Measurements from ENCODE around the gene SHB.

SHB gene

GRCh38 chr9:37927601-37928551 is 141.2 kb downstream of the SHB start:
- peaks cover 7% of the 10 kb centered on the region for H3K4me1 ChIP-seq (ENCODE audit: control insufficient read depth, insufficient read depth, low read length)
- H3K4me3 ChIP-seq (ENCODE audit: low read depth, low read length): no peak overlapping the region
- peaks cover 8% of the 10 kb centered on the region for H3K36me3 ChIP-seq (ENCODE audit: control insufficient read depth, insufficient read depth, low read length)
- H3K27me3 ChIP-seq (ENCODE audit: control insufficient read depth, insufficient read depth, low read length): no peaks in the 10 kb centered on the region
- no peaks in the 10 kb centered on the region for H3K9me3 ChIP-seq (ENCODE audit: control insufficient read depth, insufficient read depth, low read length)
- no peak overlapping the region for H3K9ac ChIP-seq (ENCODE audit: low read depth, low read length)

- peaks cover 8% of the 10 kb centered on the region for H3K36me3 ChIP-seq (ENCODE audit: control insufficient read depth, insufficient read depth, low read length)
Measured at GRCh38 chr9:37927132-37927531, 141.9 kb downstream of the SHB start.

DNA sequence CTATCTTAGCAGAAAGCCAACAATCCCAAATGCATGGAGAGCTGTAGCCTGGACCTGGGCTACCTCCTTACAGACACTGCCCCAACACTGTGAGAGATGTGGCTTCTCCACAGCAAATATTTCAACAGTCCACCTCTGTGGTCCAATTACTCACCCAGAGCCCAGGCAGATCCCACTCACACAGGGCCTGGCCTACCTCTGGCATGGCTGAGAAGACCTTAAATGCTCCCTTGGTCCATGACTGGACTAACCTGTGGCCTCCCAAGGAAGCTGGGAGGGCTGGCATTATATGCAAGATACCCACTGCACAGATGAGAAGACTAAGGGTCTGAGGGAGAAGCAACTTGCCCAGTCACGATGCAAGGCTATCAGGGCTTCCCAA is 142.3 kb downstream of the SHB start:
- no peaks in the 10 kb centered on the region for H3K27me3 ChIP-seq (ENCODE audit: control insufficient read depth, insufficient read depth, low read length)
- no peak overlapping the region for H3K9ac ChIP-seq (ENCODE audit: low read depth, low read length)
- peaks cover 8% of the 10 kb centered on the region for H3K36me3 ChIP-seq (ENCODE audit: control insufficient read depth, insufficient read depth, low read length)

More at GRCh38 chr9:37927132-37927531, 141.9 kb downstream of the SHB start:
- no peak overlapping the region for H3K4me3 ChIP-seq (ENCODE audit: low read depth, low read length)
- peaks cover 10% of the 10 kb centered on the region for H3K4me1 ChIP-seq (ENCODE audit: control insufficient read depth, insufficient read depth, low read length)
- no peak overlapping the region for H3K9ac ChIP-seq (ENCODE audit: low read depth, low read length)
- H3K27me3 ChIP-seq (ENCODE audit: control insufficient read depth, insufficient read depth, low read length): no peaks in the 10 kb centered on the region
- H3K9me3 ChIP-seq (ENCODE audit: control insufficient read depth, insufficient read depth, low read length): no peaks in the 10 kb centered on the region

GRCh38 chr9:37925786-37926736 is 143.0 kb downstream of the SHB start:
- Histone ChIP-seq H3K36me3 (ENCODE audit: control insufficient read depth, insufficient read depth, low read length) (peaks cover 8% of the 10 kb centered on the region), H3K9ac (ENCODE audit: low read depth, low read length) (no peak overlapping the region), H3K27me3 (ENCODE audit: control insufficient read depth, insufficient read depth, low read length) (no peaks in the 10 kb centered on the region), H3K9me3 (ENCODE audit: control insufficient read depth, insufficient read depth, low read length) (no peaks in the 10 kb centered on the region), H3K4me3 (ENCODE audit: low read depth, low read length) (no peak overlapping the region), H3K4me1 (ENCODE audit: control insufficient read depth, insufficient read depth, low read length) (peaks cover 14% of the 10 kb centered on the region)

More for the DNA sequence above, 142.3 kb downstream of the SHB start:
- H3K4me1 ChIP-seq (ENCODE audit: control insufficient read depth, insufficient read depth, low read length): peaks cover 10% of the 10 kb centered on the region
- H3K4me3 ChIP-seq (ENCODE audit: low read depth, low read length): no peak overlapping the region
- no peaks in the 10 kb centered on the region for H3K9me3 ChIP-seq (ENCODE audit: control insufficient read depth, insufficient read depth, low read length)

DNA sequence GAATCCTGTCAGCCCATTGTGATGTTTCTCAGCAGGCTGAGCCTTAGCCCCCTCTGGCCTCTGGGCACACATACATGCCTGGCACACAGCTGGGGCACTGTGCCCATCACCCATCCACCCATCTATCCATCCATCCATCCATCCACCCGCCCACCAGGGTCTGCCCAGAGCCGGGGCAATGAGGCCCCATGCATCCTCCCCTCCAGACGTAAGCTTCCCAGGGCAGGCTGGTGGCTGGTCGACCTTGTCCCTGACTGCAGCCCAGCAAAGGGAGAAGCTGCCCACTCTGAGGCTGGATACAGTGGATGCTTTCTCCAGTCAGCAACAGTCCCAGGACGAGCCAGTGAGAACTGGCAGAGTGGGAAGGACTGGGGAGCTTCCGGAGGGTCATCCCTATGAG is 144.0 kb downstream of the SHB start:
- Histone ChIP-seq H3K9ac (ENCODE audit: low read depth, low read length) (no peak overlapping the region), H3K9me3 (ENCODE audit: control insufficient read depth, insufficient read depth, low read length) (no peaks in the 10 kb centered on the region), H3K27me3 (ENCODE audit: control insufficient read depth, insufficient read depth, low read length) (no peaks in the 10 kb centered on the region), H3K4me3 (ENCODE audit: low read depth, low read length) (no peak overlapping the region), H3K36me3 (ENCODE audit: control insufficient read depth, insufficient read depth, low read length) (peaks cover 8% of the 10 kb centered on the region), H3K4me1 (ENCODE audit: control insufficient read depth, insufficient read depth, low read length) (peaks cover 17% of the 10 kb centered on the region)

GRCh38 chr9:37924538-37924937 is 144.5 kb downstream of the SHB start:
- no peaks in the 10 kb centered on the region for H3K27me3 ChIP-seq (ENCODE audit: control insufficient read depth, insufficient read depth, low read length)
- H3K36me3 ChIP-seq (ENCODE audit: control insufficient read depth, insufficient read depth, low read length): peaks cover 8% of the 10 kb centered on the region
- H3K9me3 ChIP-seq (ENCODE audit: control insufficient read depth, insufficient read depth, low read length): no peaks in the 10 kb centered on the region
- peaks cover 21% of the 10 kb centered on the region for H3K4me1 ChIP-seq (ENCODE audit: control insufficient read depth, insufficient read depth, low read length)
- H3K9ac ChIP-seq (ENCODE audit: low read depth, low read length): no peak overlapping the region
- no peak overlapping the region for H3K4me3 ChIP-seq (ENCODE audit: low read depth, low read length)

DNA sequence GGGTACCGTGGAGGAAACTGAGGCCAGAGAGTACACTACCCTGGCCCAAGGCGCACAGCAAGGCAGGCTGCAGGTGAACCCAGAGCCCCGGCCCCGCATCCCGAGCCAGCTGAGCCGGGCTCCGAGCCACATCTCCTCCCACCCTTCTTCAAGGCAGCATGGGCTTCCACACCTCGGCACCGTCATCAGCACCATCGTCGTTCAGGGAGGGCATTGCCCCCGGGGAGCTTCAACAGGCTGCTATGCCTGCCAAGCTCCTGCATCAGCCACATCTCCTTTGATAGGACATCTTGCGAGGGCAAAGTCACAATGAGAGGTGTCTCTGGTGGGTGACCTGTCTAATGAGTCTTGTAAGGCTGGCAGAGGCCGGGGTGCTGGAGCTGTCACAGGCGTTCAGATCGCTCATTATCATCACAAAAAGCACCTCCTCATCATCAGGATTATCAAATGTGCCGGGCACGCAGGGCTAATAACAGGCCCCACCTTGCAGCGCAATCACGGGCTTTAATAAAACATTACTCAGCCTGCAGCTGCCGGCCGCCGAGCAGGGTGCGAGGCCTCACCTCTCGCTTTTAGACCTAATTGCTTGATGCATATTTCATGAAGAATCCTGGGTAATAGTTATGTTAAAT is 145.1 kb downstream of the SHB start:
- Histone ChIP-seq H3K9me3 (ENCODE audit: control insufficient read depth, insufficient read depth, low read length) (no peaks in the 10 kb centered on the region), H3K4me3 (ENCODE audit: low read depth, low read length) (no peak overlapping the region), H3K36me3 (ENCODE audit: control insufficient read depth, insufficient read depth, low read length) (peaks cover 7% of the 10 kb centered on the region), H3K27me3 (ENCODE audit: control insufficient read depth, insufficient read depth, low read length) (no peaks in the 10 kb centered on the region), H3K9ac (ENCODE audit: low read depth, low read length) (no peak overlapping the region), H3K4me1 (ENCODE audit: control insufficient read depth, insufficient read depth, low read length) (peaks cover 24% of the 10 kb centered on the region)

DNA sequence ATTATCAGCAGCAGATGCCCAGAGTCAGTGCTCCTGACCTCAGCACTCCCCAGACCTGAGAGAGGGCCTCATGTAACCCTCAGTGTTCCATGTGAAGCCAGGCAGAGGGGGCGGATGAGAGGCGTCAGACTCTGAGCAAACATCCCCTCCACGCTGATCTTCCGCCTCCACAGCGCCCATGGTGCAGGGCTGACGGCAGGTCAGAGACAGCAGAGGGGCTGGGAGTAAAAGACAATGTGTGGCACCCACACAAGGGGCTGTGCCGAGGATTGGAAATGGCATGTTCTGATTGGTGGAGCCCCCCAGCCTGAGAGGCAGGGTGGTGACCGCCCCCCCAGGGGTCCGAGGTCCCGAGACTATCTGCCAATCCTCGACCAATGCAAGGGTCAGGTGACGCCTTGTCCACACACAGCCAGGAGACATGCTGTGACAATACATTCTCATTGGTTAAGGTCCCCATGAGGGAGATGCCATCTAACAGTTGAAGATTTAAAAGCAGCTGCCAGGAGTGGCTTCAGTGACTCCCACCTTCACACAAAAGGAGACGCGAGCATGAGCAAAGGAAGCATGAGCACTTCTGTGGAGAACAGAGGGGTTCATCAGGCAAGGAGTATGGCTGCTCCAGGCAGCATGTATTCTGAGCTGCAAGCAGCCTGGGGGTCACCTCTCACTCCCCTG is 145.8 kb downstream of the SHB start:
- Histone ChIP-seq H3K4me1 (ENCODE audit: control insufficient read depth, insufficient read depth, low read length) (peaks cover 24% of the 10 kb centered on the region), H3K4me3 (ENCODE audit: low read depth, low read length) (no peak overlapping the region), H3K27me3 (ENCODE audit: control insufficient read depth, insufficient read depth, low read length) (no peaks in the 10 kb centered on the region), H3K36me3 (ENCODE audit: control insufficient read depth, insufficient read depth, low read length) (peaks cover 7% of the 10 kb centered on the region), H3K9me3 (ENCODE audit: control insufficient read depth, insufficient read depth, low read length) (no peaks in the 10 kb centered on the region), H3K9ac (ENCODE audit: low read depth, low read length) (no peak overlapping the region)

GRCh38 chr9:37922363-37923117 is 146.5 kb downstream of the SHB start:
- H3K27me3 ChIP-seq (ENCODE audit: control insufficient read depth, insufficient read depth, low read length): no peaks in the 10 kb centered on the region
- no peaks in the 10 kb centered on the region for H3K9me3 ChIP-seq (ENCODE audit: control insufficient read depth, insufficient read depth, low read length)
- no peak overlapping the region for H3K9ac ChIP-seq (ENCODE audit: low read depth, low read length)
- H3K4me3 ChIP-seq (ENCODE audit: low read depth, low read length): no peak overlapping the region
- H3K36me3 ChIP-seq (ENCODE audit: control insufficient read depth, insufficient read depth, low read length): peaks cover 11% of the 10 kb centered on the region
- peaks cover 24% of the 10 kb centered on the region for H3K4me1 ChIP-seq (ENCODE audit: control insufficient read depth, insufficient read depth, low read length)

DNA sequence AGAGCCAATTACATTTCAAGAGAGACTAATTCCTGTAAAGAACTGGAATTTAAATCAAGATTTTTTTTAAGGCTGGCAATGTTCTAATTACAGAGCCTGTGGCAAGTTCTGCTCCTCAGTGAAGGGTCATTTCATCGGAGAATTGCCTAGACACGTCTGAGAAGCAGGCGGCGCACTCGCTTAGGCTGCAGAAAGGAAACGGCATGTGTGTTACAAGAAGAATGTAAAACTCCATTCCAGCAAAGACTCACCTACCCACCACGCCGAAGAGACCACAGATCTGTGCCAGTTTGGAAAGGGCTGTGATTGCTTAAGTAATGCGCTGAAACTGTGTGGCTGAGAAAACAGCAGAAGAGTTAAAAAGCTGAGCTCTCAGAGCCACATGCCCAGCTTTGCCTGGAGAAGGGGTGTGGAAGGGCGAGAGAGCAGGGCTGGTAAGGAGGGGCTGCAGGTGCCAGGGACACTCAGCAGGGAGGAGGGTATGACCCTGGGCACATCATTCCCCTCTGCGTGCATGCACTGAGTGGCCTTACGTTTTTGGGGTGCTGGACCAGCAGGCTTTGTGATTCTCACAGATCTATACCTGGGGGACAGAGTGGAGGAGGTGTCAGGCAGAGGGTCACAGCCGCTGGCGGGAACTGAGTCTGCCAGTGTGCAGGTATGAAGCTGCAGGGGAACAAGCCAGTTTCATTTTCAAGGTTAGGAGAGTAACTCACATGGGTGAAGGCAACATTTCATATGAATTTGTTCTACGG is 147.3 kb downstream of the SHB start:
- no peak overlapping the region for H3K4me3 ChIP-seq (ENCODE audit: low read depth, low read length)
- H3K9me3 ChIP-seq (ENCODE audit: control insufficient read depth, insufficient read depth, low read length): no peaks in the 10 kb centered on the region
- H3K36me3 ChIP-seq (ENCODE audit: control insufficient read depth, insufficient read depth, low read length): peaks cover 12% of the 10 kb centered on the region
- peaks cover 24% of the 10 kb centered on the region for H3K4me1 ChIP-seq (ENCODE audit: control insufficient read depth, insufficient read depth, low read length)
- no peaks in the 10 kb centered on the region for H3K27me3 ChIP-seq (ENCODE audit: control insufficient read depth, insufficient read depth, low read length)
- no peak overlapping the region for H3K9ac ChIP-seq (ENCODE audit: low read depth, low read length)
